ENCODE data around the gene ASZ1. TPM values are rescaled to one million over a fixed set of nuclear protein-coding genes. Genes with fewer than 3 reads are reported as not detected.
"Not testable (repeated sequence)": the region's sequence is repeated elsewhere in the genome, so short reads cannot be mapped to it uniquely, and the experiment has no call there.

Gene ASZ1
- total RNA-seq, 1 experiment from 2014 or later, result not detected

GRCh38 chr7:117470777-117471176, 43.5 kb upstream of the ASZ1 start:
- ChIA-PET POLR2A (interaction anchor here (0.6 kb wide), 1 partner anchor 14 kb away, joined by 3 read pairs; no protein-coding TSS in a partner anchor), CTCF (no interaction called here)
- Histone ChIP-seq H3K36me3 (ENCODE audit: control insufficient read depth, insufficient read depth, low read length) (no peaks in the 10 kb centered on the region), H3K9me3 (ENCODE audit: control insufficient read depth, insufficient read depth, low read depth, low read length) (no peaks in the 10 kb centered on the region), H3K27ac (ENCODE audit: low read length) (no peak overlapping the region), H3K4me1 (ENCODE audit: control insufficient read depth, insufficient read depth, low read length) (no peaks in the 10 kb centered on the region), H3K27me3 (ENCODE audit: control insufficient read depth, insufficient read depth, low read length) (no peaks in the 10 kb centered on the region), H3K4me3 (ENCODE audit: low read depth in 2 of 2, low read length in 2 of 2) (no peak overlapping the region)
- in situ Hi-C loops (cut with HindIII; ENCODE audit: low pct_unique_long_range_greater_than_20kb, low sequenced_read_pairs), result no loop called here
- BruUV-seq (replicated peaks), result no TSS peak
- ATAC-seq (no peak), DNase-seq (ENCODE audit: low read depth, low spot score) (no peak)
- TF ChIP-seq, protein P1, sequence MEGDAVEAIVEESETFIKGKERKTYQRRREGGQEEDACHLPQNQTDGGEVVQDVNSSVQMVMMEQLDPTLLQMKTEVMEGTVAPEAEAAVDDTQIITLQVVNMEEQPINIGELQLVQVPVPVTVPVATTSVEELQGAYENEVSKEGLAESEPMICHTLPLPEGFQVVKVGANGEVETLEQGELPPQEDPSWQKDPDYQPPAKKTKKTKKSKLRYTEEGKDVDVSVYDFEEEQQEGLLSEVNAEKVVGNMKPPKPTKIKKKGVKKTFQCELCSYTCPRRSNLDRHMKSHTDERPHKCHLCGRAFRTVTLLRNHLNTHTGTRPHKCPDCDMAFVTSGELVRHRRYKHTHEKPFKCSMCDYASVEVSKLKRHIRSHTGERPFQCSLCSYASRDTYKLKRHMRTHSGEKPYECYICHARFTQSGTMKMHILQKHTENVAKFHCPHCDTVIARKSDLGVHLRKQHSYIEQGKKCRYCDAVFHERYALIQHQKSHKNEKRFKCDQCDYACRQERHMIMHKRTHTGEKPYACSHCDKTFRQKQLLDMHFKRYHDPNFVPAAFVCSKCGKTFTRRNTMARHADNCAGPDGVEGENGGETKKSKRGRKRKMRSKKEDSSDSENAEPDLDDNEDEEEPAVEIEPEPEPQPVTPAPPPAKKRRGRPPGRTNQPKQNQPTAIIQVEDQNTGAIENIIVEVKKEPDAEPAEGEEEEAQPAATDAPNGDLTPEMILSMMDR (IDR thresholded peaks at IDR 0.05), result no peak
- TF ChIP-seq TCF7L2 (IDR thresholded peaks at IDR 0.05; ENCODE audit: low read depth, low read length), result no peak
- intact Hi-C loops (cut with micrococcal nuclease; ENCODE audit: unreplicated experiment), result no loop called here

GRCh38 chr7:117468174-117468573, 40.9 kb upstream of the ASZ1 start:
- intact Hi-C loops (cut with micrococcal nuclease; ENCODE audit: unreplicated experiment) (no loop called here), in situ Hi-C loops (cut with HindIII; ENCODE audit: low pct_unique_long_range_greater_than_20kb, low sequenced_read_pairs) (no loop called here)
- H3K27ac ChIP-seq (ENCODE audit: low read length), result no peak overlapping the region
- no peak overlapping the region for H3K4me3 ChIP-seq (ENCODE audit: low read depth in 2 of 2, low read length in 2 of 2)
- POLR2A ChIA-PET, result no interaction called here
- TF ChIP-seq, protein P1 (IDR thresholded peaks at IDR 0.05), result no peak
- TF ChIP-seq REST (IDR thresholded peaks at IDR 0.05; ENCODE audit: insufficient read depth in 1 of 2, low read depth in 2 of 2, low read length in 1 of 2) (no peak), SIN3A (IDR thresholded peaks at IDR 0.05; ENCODE audit: borderline replicate concordance, insufficient read depth, low read depth, low read length) (no peak), TCF7L2 (IDR thresholded peaks at IDR 0.05; ENCODE audit: low read depth, low read length) (no peak), POLR2AphosphoS5 (IDR thresholded peaks at IDR 0.05; ENCODE audit: low read depth, low read length) (no peak)
- H3K36me3 ChIP-seq (ENCODE audit: control insufficient read depth, insufficient read depth, low read length), result no peaks in the 10 kb centered on the region
- ATAC-seq (no peak), DNase-seq (ENCODE audit: low read depth, low spot score) (no peak)
- H3K9me3 ChIP-seq (ENCODE audit: control insufficient read depth, insufficient read depth, low read depth, low read length), result no peaks in the 10 kb centered on the region
- no peaks in the 10 kb centered on the region for H3K27me3 ChIP-seq (ENCODE audit: control insufficient read depth, insufficient read depth, low read length)
- BruUV-seq (replicated peaks), result no TSS peak
- CTCF ChIA-PET, result no interaction called here
- no peaks in the 10 kb centered on the region for H3K4me1 ChIP-seq (ENCODE audit: control insufficient read depth, insufficient read depth, low read length)

DNA sequence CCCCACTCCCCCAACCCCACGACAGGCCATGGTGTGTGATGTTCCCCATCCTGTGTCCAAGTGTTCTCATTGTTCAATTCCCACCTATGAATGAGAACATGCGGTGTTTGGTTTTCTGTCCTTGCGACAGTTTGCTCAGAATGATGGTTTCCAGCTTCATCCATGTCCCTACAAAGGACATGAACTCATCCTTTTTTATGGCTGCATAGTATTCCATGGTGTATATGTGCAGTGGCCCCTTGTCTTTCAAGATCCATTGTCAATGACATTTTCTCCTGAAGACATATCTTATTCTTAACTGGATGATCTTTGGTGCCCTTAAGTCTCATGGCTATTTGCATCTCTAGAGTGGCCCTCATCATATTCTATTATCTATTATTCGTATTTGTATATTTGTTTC, 33.5 kb upstream of the ASZ1 start:
- DNase-seq (ENCODE audit: low read depth, low spot score); H3K4me1 ChIP-seq (ENCODE audit: control insufficient read depth, insufficient read depth, low read length); BruUV-seq (replicated peaks); in situ Hi-C loops (cut with HindIII; ENCODE audit: low pct_unique_long_range_greater_than_20kb, low sequenced_read_pairs); POLR2A ChIA-PET; CTCF ChIA-PET; H3K27me3 ChIP-seq (ENCODE audit: control insufficient read depth, insufficient read depth, low read length); H3K27ac ChIP-seq (ENCODE audit: low read length); H3K36me3 ChIP-seq (ENCODE audit: control insufficient read depth, insufficient read depth, low read length); H3K4me3 ChIP-seq (ENCODE audit: low read depth in 2 of 2, low read length in 2 of 2); H3K9me3 ChIP-seq (ENCODE audit: control insufficient read depth, insufficient read depth, low read depth, low read length); ATAC-seq: not testable (repeated sequence)
- intact Hi-C loops (cut with micrococcal nuclease; ENCODE audit: unreplicated experiment), result loop anchor here (2.0 kb wide), 1 partner anchor 254 kb away; no protein-coding TSS in a partner anchor

Data from Panc1 (cell line).